PFSK-1 (cell line): ENCODE measurements around the gene SLC29A2.

ENCODE experiments used
- FOXP2 ChIP-seq: optimal IDR thresholded peaks from 2 replicates; pipeline ENCODE3; 2011; ENCODE audit warnings: borderline replicate concordance, control low read depth, inconsistent platforms; ENCODE audit not compliant: insufficient read depth; ENCODE audit errors: extremely low read length, extremely low read depth
- POLR2AphosphoS5 ChIP-seq: IDR thresholded peaks from 2 replicates; pipeline ENCODE4 v1.6.1; 2012; ENCODE audit warnings: low read depth, mild to moderate bottlenecking, control low read depth, low read length, moderate library complexity
- SIN3A ChIP-seq: IDR thresholded peaks from 2 replicates; pipeline ENCODE4 v1.6.1; 2012; ENCODE audit warnings: mild to moderate bottlenecking, low read length, moderate library complexity, borderline replicate concordance; ENCODE audit not compliant: insufficient read depth
- TAF1 ChIP-seq: IDR thresholded peaks from 2 replicates; pipeline ENCODE4 v1.6.1; 2012; ENCODE audit warnings: low read length, control low read depth, borderline replicate concordance; ENCODE audit not compliant: insufficient read depth
- TF ChIP-seq, protein P1 (sequence below), 2 experiments: IDR thresholded peaks; 2 replicates each; pipeline versions ENCODE4 v1.6.1 to v1.8.0; 2011 to 2012; ENCODE audit warnings: low read depth in 2 of 2, low read length in 2 of 2, control low read depth in 1 of 2, inconsistent platforms in 1 of 2, mild to moderate bottlenecking in 1 of 2, moderate library complexity in 1 of 2; ENCODE audit not compliant: insufficient read depth in 1 of 2

Gene SLC29A2

DNA sequence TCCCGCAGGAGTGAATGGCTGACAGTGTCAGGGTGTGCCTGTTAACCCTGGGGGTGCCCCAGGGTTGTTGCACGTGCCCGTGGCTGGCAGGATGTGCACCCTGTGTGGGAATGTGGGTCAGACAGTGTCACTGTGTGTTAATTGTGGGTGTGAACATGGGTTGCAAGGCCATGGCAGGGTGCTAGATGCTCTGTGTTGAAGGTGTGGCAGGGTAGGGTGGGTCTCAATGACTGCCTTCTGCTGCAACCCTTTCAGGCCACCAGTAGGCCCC lies 43.6 kb downstream of the SLC29A2 start:
- no peak for TF ChIP-seq SIN3A
- TF ChIP-seq, protein P1, sequence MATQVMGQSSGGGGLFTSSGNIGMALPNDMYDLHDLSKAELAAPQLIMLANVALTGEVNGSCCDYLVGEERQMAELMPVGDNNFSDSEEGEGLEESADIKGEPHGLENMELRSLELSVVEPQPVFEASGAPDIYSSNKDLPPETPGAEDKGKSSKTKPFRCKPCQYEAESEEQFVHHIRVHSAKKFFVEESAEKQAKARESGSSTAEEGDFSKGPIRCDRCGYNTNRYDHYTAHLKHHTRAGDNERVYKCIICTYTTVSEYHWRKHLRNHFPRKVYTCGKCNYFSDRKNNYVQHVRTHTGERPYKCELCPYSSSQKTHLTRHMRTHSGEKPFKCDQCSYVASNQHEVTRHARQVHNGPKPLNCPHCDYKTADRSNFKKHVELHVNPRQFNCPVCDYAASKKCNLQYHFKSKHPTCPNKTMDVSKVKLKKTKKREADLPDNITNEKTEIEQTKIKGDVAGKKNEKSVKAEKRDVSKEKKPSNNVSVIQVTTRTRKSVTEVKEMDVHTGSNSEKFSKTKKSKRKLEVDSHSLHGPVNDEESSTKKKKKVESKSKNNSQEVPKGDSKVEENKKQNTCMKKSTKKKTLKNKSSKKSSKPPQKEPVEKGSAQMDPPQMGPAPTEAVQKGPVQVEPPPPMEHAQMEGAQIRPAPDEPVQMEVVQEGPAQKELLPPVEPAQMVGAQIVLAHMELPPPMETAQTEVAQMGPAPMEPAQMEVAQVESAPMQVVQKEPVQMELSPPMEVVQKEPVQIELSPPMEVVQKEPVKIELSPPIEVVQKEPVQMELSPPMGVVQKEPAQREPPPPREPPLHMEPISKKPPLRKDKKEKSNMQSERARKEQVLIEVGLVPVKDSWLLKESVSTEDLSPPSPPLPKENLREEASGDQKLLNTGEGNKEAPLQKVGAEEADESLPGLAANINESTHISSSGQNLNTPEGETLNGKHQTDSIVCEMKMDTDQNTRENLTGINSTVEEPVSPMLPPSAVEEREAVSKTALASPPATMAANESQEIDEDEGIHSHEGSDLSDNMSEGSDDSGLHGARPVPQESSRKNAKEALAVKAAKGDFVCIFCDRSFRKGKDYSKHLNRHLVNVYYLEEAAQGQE (IDR thresholded peaks at IDR 0.05; ENCODE audit: insufficient read depth in 1 of 2, low read depth in 2 of 2, low read length in 2 of 2), result no peak
- TF ChIP-seq TAF1, result no peak
- TF ChIP-seq FOXP2, result no peak

DNA sequence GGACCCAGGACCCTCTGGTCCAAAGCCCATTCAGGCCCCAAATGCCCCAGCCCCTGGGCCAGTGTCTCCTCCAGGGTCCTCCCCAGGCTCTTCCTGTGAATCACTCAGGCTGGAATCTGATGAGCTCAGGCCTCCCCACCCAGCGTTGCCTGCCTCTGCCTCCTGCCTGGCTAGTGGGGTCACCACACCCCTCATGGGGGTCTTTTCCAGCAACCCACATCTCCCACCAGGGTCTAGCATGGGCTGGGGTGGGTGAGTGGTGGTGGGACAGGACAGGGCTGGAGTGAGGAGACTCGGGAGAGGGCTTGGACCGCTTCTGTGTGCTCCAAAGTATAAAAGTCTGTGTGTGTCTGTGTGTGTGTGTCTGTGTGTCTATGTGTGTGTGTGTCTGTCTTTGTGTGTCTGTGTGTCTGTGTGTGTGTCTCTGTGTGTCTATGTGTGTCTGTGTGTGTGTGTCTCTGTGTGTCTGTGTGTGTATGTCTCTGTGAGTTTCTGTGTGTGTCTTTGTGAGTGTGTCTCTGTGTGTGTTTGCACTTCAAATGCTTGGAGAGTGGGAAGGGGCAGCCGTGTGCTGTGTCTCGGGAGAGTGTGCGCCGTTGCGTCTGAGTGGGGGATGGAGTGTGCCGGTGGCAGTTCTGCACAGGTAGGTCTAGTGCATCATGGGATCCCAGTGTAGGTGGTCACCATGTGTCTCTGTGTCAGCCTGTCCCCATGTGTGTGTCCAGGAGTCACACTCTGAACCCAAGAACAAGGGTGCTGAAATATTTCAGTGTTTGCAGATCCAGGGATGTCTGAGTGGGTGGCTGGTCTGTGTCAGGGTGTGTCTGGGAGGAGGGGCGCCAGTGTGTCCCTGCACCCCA lies 44.2 kb downstream of the SLC29A2 start:
- TF ChIP-seq, protein P1 (IDR thresholded peaks at IDR 0.05; ENCODE audit: insufficient read depth in 1 of 2, low read depth in 2 of 2, low read length in 2 of 2), result no peak
- no peak for TF ChIP-seq TAF1
- no peak for TF ChIP-seq FOXP2
- no peak for TF ChIP-seq SIN3A
- TF ChIP-seq POLR2AphosphoS5, result no peak

DNA sequence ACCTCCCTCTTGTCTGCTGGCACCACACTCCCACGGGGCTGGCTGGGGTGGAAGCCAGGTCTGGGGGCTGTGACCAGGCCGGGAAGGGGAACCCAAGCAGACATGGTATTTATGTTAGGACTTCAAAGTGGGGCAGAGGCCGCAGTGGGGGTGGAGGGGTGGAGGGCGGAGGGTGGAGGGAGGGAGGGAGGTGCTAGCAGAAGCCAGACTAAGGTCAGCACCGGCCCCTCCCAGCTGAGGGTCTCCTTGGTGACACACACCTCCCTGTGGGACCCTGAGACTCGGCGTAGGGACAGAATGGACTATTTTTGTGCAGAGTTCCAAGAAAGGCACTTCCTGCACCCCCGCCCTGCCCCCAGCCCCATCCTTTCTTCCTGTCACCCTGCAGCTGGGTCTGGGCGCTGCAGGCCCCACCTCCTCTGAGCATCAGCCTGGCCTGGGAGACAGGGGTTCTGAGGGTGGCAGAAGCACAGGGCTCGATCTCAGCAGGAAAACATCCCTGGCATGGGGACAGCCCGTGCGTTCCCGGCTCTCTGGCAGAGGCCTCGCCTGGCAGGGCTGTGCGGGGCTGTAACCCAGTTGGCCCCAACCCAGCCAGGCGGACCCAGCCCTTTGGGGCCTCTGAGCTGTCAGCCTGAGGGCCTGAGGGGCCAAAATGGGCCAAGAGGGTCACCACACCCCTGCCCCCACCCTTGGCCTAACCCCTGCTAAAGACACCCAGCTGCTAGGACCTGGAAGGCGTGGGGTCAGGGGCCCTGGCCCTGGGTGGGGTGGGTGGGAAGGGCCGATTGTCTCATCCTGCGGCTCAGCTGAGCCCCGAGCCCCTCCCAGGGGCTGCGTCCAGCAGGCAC lies 45.1 kb downstream of the SLC29A2 start:
- TF ChIP-seq, protein P1 (IDR thresholded peaks at IDR 0.05; ENCODE audit: insufficient read depth in 1 of 2, low read depth in 2 of 2, low read length in 2 of 2), result no peak
- TF ChIP-seq FOXP2, result no peak

DNA sequence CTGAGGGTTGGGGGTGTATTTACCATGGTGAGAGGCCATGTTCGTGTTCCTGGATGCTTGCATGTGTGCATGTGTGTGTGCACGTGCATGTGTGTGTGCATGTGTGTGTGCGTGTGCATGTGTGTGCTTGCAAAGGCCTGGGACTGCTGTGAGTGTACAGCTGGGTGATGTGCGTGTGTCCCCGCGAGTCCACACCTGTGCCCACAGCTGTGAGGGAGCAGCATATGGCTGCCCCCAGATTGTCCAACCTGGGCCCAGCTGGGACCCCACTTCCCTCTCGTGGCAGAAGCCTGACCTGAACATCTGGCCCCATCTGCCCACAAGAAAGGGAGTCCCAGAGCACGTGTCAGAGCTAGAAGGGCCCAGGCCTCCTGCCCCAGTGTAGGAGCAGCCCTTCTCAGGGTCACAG lies 46.3 kb downstream of the SLC29A2 start:
- no peak for TF ChIP-seq FOXP2
- TF ChIP-seq, protein P1 (IDR thresholded peaks at IDR 0.05; ENCODE audit: insufficient read depth in 1 of 2, low read depth in 2 of 2, low read length in 2 of 2), result no peak
- no peak for TF ChIP-seq SIN3A
- TF ChIP-seq POLR2AphosphoS5, result no peak
- no peak for TF ChIP-seq TAF1
